Skeletal muscle tissue (tissue), 4 donors: Measurements from ENCODE around the gene IBA57. TPM values are rescaled to one million over a fixed set of nuclear protein-coding genes. Genes with fewer than 3 reads are reported as not detected.

ENCODE experiments used
- H3K27ac ChIP-seq: one replicate; pipeline ENCODE4 v1.7.0; 2013; ENCODE audit warnings: mild to moderate bottlenecking, low read depth, low read length, inconsistent platforms
- H3K27me3 ChIP-seq, 3 donors: one replicate each; pipeline ENCODE4 v1.7.0; 2013; ENCODE audit warnings: low read length in 3 of 3; ENCODE audit not compliant: control insufficient read depth in 3 of 3, insufficient read depth in 3 of 3
- H3K36me3 ChIP-seq, 3 donors: one replicate each; pipeline ENCODE4 v1.7.0; 2013; ENCODE audit warnings: low read length in 3 of 3; ENCODE audit not compliant: control insufficient read depth in 3 of 3, insufficient read depth in 3 of 3
- H3K4me1 ChIP-seq, 3 donors: one replicate each; pipeline ENCODE4 v1.7.0; 2013; ENCODE audit warnings: low read length in 3 of 3, mild to moderate bottlenecking in 3 of 3; ENCODE audit not compliant: control insufficient read depth in 3 of 3, insufficient read depth in 3 of 3
- H3K4me3 ChIP-seq, 3 donors: one replicate each; pipeline ENCODE4 v1.7.0; 2013; ENCODE audit warnings: low read length in 3 of 3
- H3K9ac ChIP-seq, 3 donors: one replicate each; pipeline ENCODE4 v1.7.0; 2013; ENCODE audit warnings: low read length in 3 of 3, mild to moderate bottlenecking in 3 of 3, moderate library complexity in 2 of 3, low read depth in 1 of 3
- H3K9me3 ChIP-seq, 3 donors: one replicate each; pipeline ENCODE4 v1.7.0; 2013; ENCODE audit warnings: low read length in 3 of 3; ENCODE audit not compliant: control insufficient read depth in 3 of 3
- total RNA-seq: library from RNA; depleted of rRNA; stranded (reverse); fragments of >200 nt; gene quantifications from one replicate; pipeline ENCODE4 v1.2.3, GENCODE V29; 2014
- donor health status: Osteomylitis.

IBA57 gene
- total RNA-seq, 1 donor from 2014 or later: 3.1 TPM

DNA sequence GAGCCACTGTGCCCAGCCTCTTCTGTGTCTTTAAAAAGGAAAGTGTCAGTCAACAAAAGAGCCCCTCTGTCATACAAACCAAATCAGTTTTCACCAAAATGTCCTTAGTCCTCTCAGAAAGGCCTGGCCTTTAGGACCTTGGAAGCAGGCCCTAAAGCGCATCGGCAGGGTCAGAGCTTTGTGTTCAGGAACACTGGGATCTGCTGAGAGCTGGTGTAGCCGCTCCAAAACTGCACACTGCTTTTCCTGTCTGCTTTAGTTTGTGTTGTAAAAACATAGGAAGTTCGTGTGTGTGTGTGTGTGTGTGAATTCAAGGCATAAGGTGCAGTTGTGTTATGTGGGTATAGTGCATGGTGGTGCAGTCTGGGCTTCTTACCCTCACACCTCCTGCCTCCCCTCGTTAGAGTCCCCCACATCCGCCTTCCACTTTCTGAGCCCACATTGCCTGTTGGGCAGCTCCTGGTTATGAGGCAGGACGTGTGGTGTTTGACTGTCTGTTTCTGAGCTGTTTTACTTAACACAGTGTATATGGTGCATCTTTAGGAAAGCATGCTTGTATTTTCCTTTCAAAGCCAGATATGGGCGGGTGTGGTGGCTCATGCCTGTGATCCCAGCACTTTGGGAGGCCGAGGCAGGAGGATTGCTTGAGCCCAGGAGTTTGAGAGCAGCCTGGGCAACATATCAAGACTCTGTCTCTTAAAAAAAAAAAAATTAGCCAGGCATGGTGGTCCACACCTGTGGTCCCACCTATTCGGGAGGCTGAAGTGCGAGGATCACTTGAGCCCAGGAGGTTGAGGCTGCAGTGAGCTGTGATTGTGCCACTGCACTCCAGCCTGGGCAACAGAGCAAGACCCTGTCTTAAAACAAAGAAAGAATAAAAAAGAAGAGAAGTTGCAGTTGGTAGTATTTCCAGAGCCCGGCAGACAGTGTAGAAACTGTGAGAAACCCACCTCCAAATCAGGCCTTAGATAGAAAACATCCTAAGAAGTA is 12.4 kb downstream of the IBA57 start:
- H3K9ac ChIP-seq: peak overlapping the region in 1 of 3 donors; percentile 21
- peaks cover 8 to 11% (median 8%) of the 10 kb centered on the region in 3 donors for H3K36me3 ChIP-seq
- H3K9me3 ChIP-seq: no peaks in the 10 kb centered on the region
- peaks cover 11 to 21% (median 15%) of the 10 kb centered on the region in 3 donors for H3K4me1 ChIP-seq
- H3K4me3 ChIP-seq: no peak overlapping the region
- H3K27ac ChIP-seq: no peak overlapping the region
- H3K27me3 ChIP-seq: no peaks in the 10 kb centered on the region

- peaks cover 8 to 11% (median 8%) of the 10 kb centered on the region in 3 donors for H3K36me3 ChIP-seq
- H3K9ac ChIP-seq: peak overlapping the region in 1 of 3 donors; percentile 21
- H3K4me3 ChIP-seq: no peak overlapping the region
- no peaks in the 10 kb centered on the region for H3K27me3 ChIP-seq
- no peaks in the 10 kb centered on the region for H3K9me3 ChIP-seq
- peaks cover 9 to 13% (median 11%) of the 10 kb centered on the region in 3 donors for H3K4me1 ChIP-seq
- peak overlapping the region; percentile 30 for H3K27ac ChIP-seq
Measured at GRCh38 chr1:228178737-228179684, 13.4 kb downstream of the IBA57 start.

DNA sequence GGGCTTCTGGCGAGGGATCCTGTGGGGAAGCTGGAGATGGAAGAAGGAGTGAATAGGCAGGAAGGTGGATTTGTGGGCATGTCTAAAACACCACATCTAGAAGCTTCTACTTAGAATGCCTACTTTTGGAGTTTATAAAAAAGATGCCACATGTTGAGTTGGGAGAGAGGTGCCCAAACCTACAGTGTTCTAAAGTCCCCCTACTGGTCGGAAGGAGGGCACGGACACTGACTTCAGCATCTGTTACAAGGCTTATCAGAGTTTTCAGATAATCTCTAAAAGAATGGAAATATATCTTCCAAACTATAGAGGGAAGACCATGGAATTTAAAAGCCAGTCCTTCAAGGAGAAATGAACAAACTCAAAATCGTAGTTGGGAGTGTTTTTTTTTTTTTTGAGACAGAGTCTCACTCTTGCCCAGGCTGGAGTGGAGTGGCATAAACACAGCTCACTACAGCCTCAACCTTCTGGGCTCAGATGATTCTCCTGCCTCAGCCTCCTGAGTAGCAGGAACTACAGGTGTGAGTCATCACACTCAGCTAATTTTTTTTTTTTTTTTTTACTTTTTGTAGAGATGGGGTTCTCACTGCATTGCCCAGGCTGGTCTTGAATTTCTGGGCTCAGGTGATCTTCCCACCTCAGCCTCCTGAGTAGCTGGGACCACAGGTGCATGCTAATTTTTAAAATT is 14.8 kb downstream of the IBA57 start:
- Histone ChIP-seq H3K9ac (no peak overlapping the region), H3K27ac (no peak overlapping the region), H3K4me1 (peaks cover 9 to 13% (median 11%) of the 10 kb centered on the region in 3 donors), H3K27me3 (no peaks in the 10 kb centered on the region), H3K4me3 (no peak overlapping the region), H3K9me3 (no peaks in the 10 kb centered on the region), H3K36me3 (peaks cover 3 to 8% (median 4%) of the 10 kb centered on the region in 3 donors)

DNA sequence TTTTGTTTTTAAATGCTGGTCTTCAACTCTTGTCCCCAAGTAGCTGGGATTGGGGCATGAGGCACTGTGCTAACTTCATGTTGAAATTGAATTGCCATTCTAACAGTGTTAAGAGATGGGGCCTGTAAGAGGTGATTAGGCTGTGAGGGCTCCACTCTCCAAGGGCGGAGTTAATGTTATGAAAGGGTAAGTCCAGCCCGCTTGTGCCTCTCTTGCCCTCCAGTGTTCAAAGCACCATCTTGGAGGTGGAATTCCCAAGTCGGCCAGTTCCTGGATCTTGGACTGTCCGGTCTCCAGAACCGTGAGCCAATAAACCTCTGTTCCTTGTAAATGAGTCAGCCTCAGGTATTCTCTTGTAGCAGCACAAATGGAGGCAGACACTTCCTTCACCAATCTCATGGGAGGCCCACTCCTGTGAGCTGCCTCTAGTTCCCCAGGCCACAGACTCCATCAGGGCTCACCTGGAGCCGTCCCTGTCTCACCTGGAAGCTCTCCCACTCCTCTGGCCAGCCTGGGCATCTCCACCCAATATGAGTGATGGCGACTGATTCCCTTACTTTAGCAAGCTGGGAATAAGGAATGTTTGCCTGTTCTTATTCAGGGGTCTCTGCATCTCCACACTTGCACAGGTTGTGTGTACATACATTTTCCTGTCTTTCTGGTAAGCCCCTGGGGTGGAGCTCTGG is 15.5 kb downstream of the IBA57 start:
- Histone ChIP-seq H3K27ac (peak overlapping the region; percentile 65), H3K9ac (peak overlapping the region in 2 of 3 donors; percentile 40 to 69), H3K4me1 (peaks cover 9 to 13% (median 11%) of the 10 kb centered on the region in 3 donors), H3K4me3 (peak overlapping the region in 2 of 3 donors; percentile 35 to 64), H3K36me3 (peaks cover 0 to 1% (median under 1%) of the 10 kb centered on the region in 3 donors), H3K27me3 (no peaks in the 10 kb centered on the region), H3K9me3 (no peaks in the 10 kb centered on the region)

GRCh38 chr1:228181645-228182034 is 16.0 kb downstream of the IBA57 start:
- Histone ChIP-seq H3K36me3 (no peaks in the 10 kb centered on the region), H3K9ac (peak overlapping the region in 2 of 3 donors; percentile 40 to 69), H3K4me3 (peak overlapping the region; percentile 35 to 64 (median 38)), H3K27me3 (no peaks in the 10 kb centered on the region), H3K27ac (peak overlapping the region; percentile 65), H3K4me1 (peaks cover 9 to 13% (median 11%) of the 10 kb centered on the region in 3 donors), H3K9me3 (no peaks in the 10 kb centered on the region)

- no peak overlapping the region for H3K9ac ChIP-seq
Measured at GRCh38 chr1:228182296-228183030, 16.9 kb downstream of the IBA57 start.

DNA sequence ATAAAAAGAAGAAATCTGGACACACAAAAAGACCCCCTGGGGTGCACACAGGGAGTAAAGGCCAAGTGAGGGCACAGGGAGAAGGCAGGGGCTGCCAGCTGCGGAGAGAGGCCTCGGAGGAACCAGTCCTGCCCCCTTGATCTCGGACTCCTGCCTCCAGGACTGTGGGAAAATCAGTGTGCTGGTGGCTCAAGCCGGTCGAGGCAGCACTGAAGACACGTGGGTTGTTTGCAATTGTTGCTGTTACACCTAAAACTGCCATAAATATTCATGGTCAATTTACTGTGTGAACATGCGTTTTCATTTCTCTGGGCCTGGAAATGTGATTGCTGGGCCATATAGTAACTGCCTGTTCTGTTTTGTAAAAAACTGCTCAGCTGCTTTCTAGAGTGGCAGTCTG is 18.5 kb downstream of the IBA57 start:
- H3K36me3 ChIP-seq: no peaks in the 10 kb centered on the region
- H3K9ac ChIP-seq: no peak overlapping the region
- no peaks in the 10 kb centered on the region for H3K27me3 ChIP-seq
- no peak overlapping the region for H3K27ac ChIP-seq
- H3K4me1 ChIP-seq: peaks cover 9 to 13% (median 11%) of the 10 kb centered on the region in 3 donors
- no peak overlapping the region for H3K4me3 ChIP-seq
- H3K9me3 ChIP-seq: no peaks in the 10 kb centered on the region

More at GRCh38 chr1:228182296-228183030, 16.9 kb downstream of the IBA57 start:
- no peaks in the 10 kb centered on the region for H3K36me3 ChIP-seq
- H3K9me3 ChIP-seq: no peaks in the 10 kb centered on the region
- peaks cover 9 to 13% (median 11%) of the 10 kb centered on the region in 3 donors for H3K4me1 ChIP-seq
- no peaks in the 10 kb centered on the region for H3K27me3 ChIP-seq
- no peak overlapping the region for H3K27ac ChIP-seq
- H3K4me3 ChIP-seq: no peak overlapping the region

GRCh38 chr1:228185641-228185965 is 20.0 kb downstream of the IBA57 start:
- Histone ChIP-seq H3K27ac (no peak overlapping the region), H3K4me1 (peaks cover 9 to 14% (median 11%) of the 10 kb centered on the region in 3 donors), H3K9ac (no peak overlapping the region), H3K9me3 (no peaks in the 10 kb centered on the region), H3K4me3 (no peak overlapping the region), H3K27me3 (no peaks in the 10 kb centered on the region), H3K36me3 (no peaks in the 10 kb centered on the region)
